Subcutaneous adipose tissue (tissue), 4 donors: Measurements from ENCODE around the gene CUEDC1. TPM values are rescaled to one million over a fixed set of nuclear protein-coding genes. Genes with fewer than 3 reads are reported as not detected.

Experiments used
- CTCF ChIP-seq: fragments of 450-650 bp; IDR thresholded peaks from one replicate; pipeline ENCODE4 v1.5.1; 2016; ENCODE audit warnings: low read depth, mild to moderate bottlenecking, control low read depth, antibody characterized with exemption, moderate library complexity
- total RNA-seq, 4 donors: library from RNA; depleted of rRNA; stranded (reverse); fragments of >200 nt; gene quantifications; one replicate each; pipeline ENCODE4 v1.1.0, GENCODE V29; 2016

The CUEDC1 gene
- total RNA-seq, 4 donors from 2014 or later, result 18.0 to 22.5 (median 21.1) TPM

GRCh38 chr17:57908278-57908677 is 46.9 kb downstream of the CUEDC1 start:
- TF ChIP-seq CTCF, result no peak

- no peak for TF ChIP-seq CTCF
Observed at GRCh38 chr17:57906910-57907309, 48.3 kb downstream of the CUEDC1 start.

- no peak for TF ChIP-seq CTCF
Observed at GRCh38 chr17:57905875-57906455, 49.2 kb downstream of the CUEDC1 start.

GRCh38 chr17:57903961-57904360 is 51.3 kb downstream of the CUEDC1 start:
- no peak for TF ChIP-seq CTCF

GRCh38 chr17:57902800-57903759 is 52.1 kb downstream of the CUEDC1 start:
- no peak for TF ChIP-seq CTCF

GRCh38 chr17:57902117-57902799 is 53.0 kb downstream of the CUEDC1 start:
- TF ChIP-seq CTCF, result no peak
